ENCODE results near the gene APLP2. TPM values are rescaled to one million over a fixed set of nuclear protein-coding genes. Genes with fewer than 3 reads are reported as not detected.
"Not testable (repeated sequence)": the region's sequence is repeated elsewhere in the genome, so short reads cannot be mapped to it uniquely, and the experiment has no call there.

The APLP2 gene
- 84.7 TPM for total RNA-seq
- 100 to 1,000 TPM; 107 to 183 (median 141) TPM for polyA plus RNA-seq (ENCODE audit: insufficient read depth in 1 of 8, insufficient read length in 8 of 8, low replicate concordance in 1 of 8)
- long read RNA-seq, donor 1, transcript APLP2-203 (17 exons, 3,270 nt), result major isoform, 7 of 30 reads
- long read RNA-seq, donor 1, partial matches to known transcripts, result 18 of 30 reads
- long read RNA-seq, donor 1, other reads (novel, unspliced or antisense), result 0 of 30 reads
- long read RNA-seq, donor 2, result 0 reads
- long read RNA-seq, donor 3, transcript APLP2-215 (3 exons, 1,322 nt), result minor isoform, 7 of 53 reads
- long read RNA-seq, donor 3, transcript APLP2-203 (17 exons, 3,270 nt), result minor isoform, 6 of 53 reads
- long read RNA-seq, donor 3, transcript APLP2-210 (16 exons, 2,530 nt), result major isoform, 14 of 53 reads
- long read RNA-seq, donor 3, partial matches to known transcripts, result 24 of 53 reads
- long read RNA-seq, donor 3, other reads (novel, unspliced or antisense), result 0 of 53 reads
- long read RNA-seq, donor 4, partial matches to known transcripts, result 30 of 33 reads
- long read RNA-seq, donor 4, other reads (novel, unspliced or antisense), result 0 of 33 reads
- long read RNA-seq, donor 5, transcript APLP2-203 (17 exons, 3,270 nt), result minor isoform, 16 of 178 reads
- long read RNA-seq, donor 5, transcript APLP2-210 (16 exons, 2,530 nt), result major isoform, 26 of 178 reads
- long read RNA-seq, donor 5, partial matches to known transcripts, result 133 of 178 reads
- long read RNA-seq, donor 5, other reads (novel, unspliced or antisense), result 0 of 178 reads
- long read RNA-seq, donor 6, partial matches to known transcripts, result 41 of 58 reads
- long read RNA-seq, donor 6, other reads (novel, unspliced or antisense), result 0 of 58 reads
- long read RNA-seq, donor 7, partial matches to known transcripts, result 34 of 42 reads
- long read RNA-seq, donor 7, other reads (novel, unspliced or antisense), result 0 of 42 reads
- long read RNA-seq, donor 8, partial matches to known transcripts, result 41 of 51 reads
- long read RNA-seq, donor 8, other reads (novel, unspliced or antisense), result 0 of 51 reads
- long read RNA-seq, donor 9, partial matches to known transcripts, result 56 of 66 reads
- long read RNA-seq, donor 9, other reads (novel, unspliced or antisense), result 0 of 66 reads
- long read RNA-seq, donor 10, partial matches to known transcripts, result 42 of 52 reads
- long read RNA-seq, donor 10, other reads (novel, unspliced or antisense), result 0 of 52 reads
- long read RNA-seq, donor 11, partial matches to known transcripts, result 37 of 47 reads
- long read RNA-seq, donor 11, other reads (novel, unspliced or antisense), result 0 of 47 reads

DNA sequence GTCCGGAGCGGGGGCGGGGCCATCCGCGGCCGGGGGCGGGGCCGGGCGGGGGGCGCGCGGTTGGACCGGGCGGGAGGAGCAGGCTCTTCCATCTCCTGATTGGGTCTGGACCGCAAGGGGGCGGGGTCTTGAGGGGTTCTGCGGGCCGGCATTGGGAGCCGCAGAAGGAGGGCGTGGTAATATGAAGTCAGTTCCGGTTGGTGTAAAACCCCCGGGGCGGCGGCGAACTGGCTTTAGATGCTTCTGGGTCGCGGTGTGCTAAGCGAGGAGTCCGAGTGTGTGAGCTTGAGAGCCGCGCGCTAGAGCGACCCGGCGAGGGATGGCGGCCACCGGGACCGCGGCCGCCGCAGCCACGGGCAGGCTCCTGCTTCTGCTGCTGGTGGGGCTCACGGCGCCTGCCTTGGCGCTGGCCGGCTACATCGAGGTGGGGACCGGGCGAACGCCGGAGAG, at the start of gene APLP2:
Gene APLP2 (plus strand): TSS at position 236 of the 450 bp plus-strand sequence. CDS start 84 bp downstream, at position 320.
- peaks cover 18% of the 10 kb centered on the region for H3K4me1 ChIP-seq (ENCODE audit: control insufficient read depth, insufficient read depth, low read length)
- no peaks in the 10 kb centered on the region for H3K27me3 ChIP-seq (ENCODE audit: control insufficient read depth, insufficient read depth, low read length)
- H3K9me3 ChIP-seq (replicated peaks; ENCODE audit: control insufficient read depth, low read depth, low read length), result no peaks in the 10 kb centered on the region
- peak within 1 kb of the TSS; percentile 67 for H3K4me3 ChIP-seq (ENCODE audit: low read length)
- peak within 1 kb of the TSS; percentile 95 for H3K27ac ChIP-seq (ENCODE audit: low read length)
- H3K36me3 ChIP-seq (ENCODE audit: control insufficient read depth, insufficient read depth, low read length), result no peaks in the 10 kb centered on the region
- DNase-seq, result peak; percentile 100
- WGBS (ENCODE audit: insufficient coverage), result under 1% methylated on average over 42 of the region's 51 CpGs

DNA sequence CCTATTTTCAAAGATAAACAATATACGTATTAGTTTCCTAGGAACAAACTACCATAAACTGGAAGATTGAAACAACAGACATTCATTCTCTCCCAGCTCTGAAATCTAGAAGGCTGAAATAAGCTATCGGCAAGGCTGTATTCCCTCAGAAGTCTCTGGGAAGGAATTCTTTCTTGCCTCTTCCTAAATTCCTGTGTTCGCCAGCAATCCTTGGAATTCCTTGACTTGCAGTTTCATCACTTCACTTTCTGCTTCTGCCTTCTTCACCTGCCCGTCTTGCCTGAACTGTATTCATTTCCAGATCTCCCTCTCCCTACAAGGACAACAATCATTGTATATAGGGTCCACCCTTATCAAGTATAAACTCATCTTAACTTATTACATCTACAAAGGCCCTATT, 49.4 kb upstream of the APLP2 start:
- 29% methylated on average over 3 of the region's 4 CpGs for WGBS (ENCODE audit: insufficient coverage)
- Histone ChIP-seq H3K9me3 (replicated peaks; ENCODE audit: control insufficient read depth, low read depth, low read length) (no peaks in the 10 kb centered on the region), H3K4me1 (ENCODE audit: control insufficient read depth, insufficient read depth, low read length) (no peaks in the 10 kb centered on the region), H3K27ac (ENCODE audit: low read length) (no peak overlapping the region), H3K4me3 (ENCODE audit: low read length) (no peak overlapping the region), H3K36me3 (ENCODE audit: control insufficient read depth, insufficient read depth, low read length) (no peaks in the 10 kb centered on the region), H3K27me3 (ENCODE audit: control insufficient read depth, insufficient read depth, low read length) (no peaks in the 10 kb centered on the region)
- DNase-seq, result peak; percentile 17

DNA sequence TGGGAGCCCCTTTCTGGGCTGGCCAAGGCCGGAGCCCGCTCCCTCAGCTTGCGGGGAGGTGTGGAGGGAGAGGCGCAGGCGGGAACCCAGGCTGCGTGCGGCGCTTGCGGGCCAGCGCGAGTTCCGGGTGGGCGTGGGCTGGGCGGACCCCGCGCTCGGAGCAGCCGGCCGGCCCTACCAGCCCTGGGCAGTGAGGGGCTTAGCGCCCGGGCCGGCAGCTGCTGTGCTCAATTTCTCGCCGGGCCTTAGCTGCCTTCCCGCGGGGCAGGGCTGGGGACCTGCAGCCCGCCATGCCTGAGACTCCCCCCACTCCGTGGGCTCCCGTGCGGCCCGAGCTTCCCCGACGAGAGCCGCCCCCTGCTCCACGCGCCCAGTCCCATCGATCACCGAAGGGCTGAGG, 48.1 kb upstream of the APLP2 start:
- 95% methylated on average over 26 of the region's 38 CpGs for WGBS (ENCODE audit: insufficient coverage)
- H3K4me3 ChIP-seq (ENCODE audit: low read length); DNase-seq; H3K36me3 ChIP-seq (ENCODE audit: control insufficient read depth, insufficient read depth, low read length); H3K27me3 ChIP-seq (ENCODE audit: control insufficient read depth, insufficient read depth, low read length); H3K27ac ChIP-seq (ENCODE audit: low read length); H3K9me3 ChIP-seq (replicated peaks; ENCODE audit: control insufficient read depth, low read depth, low read length); H3K4me1 ChIP-seq (ENCODE audit: control insufficient read depth, insufficient read depth, low read length): not testable (repeated sequence)

DNA sequence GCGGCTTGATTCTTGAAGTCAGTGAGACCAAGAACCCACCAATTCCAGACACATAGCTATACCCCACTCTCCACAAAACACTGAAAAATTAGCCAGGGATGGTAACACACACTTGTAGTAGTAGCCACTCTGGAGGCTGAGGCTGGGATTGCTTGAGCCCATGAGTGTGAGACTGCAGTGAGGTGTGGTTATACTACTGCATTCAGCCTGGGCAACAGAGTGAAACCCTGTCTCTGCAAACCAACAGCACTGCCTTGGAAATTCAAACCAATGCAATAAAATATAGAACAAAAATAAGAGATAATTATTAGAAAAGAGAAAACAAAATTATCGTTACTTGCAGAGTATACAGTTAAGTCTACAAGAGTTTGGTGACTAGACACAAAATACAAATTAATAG, 46.9 kb upstream of the APLP2 start:
- no peaks in the 10 kb centered on the region for H3K36me3 ChIP-seq (ENCODE audit: control insufficient read depth, insufficient read depth, low read length)
- H3K4me3 ChIP-seq (ENCODE audit: low read length), result no peak overlapping the region
- no CpG with 5 or more reads among the region's 2 CpGs for whole genome bisulfite sequencing (ENCODE audit: insufficient coverage)
- no peaks in the 10 kb centered on the region for H3K27me3 ChIP-seq (ENCODE audit: control insufficient read depth, insufficient read depth, low read length)
- H3K9me3 ChIP-seq (replicated peaks; ENCODE audit: control insufficient read depth, low read depth, low read length), result no peaks in the 10 kb centered on the region
- no peak overlapping the region for H3K27ac ChIP-seq (ENCODE audit: low read length)
- DNase-seq, result no peak
- no peaks in the 10 kb centered on the region for H3K4me1 ChIP-seq (ENCODE audit: control insufficient read depth, insufficient read depth, low read length)

DNA sequence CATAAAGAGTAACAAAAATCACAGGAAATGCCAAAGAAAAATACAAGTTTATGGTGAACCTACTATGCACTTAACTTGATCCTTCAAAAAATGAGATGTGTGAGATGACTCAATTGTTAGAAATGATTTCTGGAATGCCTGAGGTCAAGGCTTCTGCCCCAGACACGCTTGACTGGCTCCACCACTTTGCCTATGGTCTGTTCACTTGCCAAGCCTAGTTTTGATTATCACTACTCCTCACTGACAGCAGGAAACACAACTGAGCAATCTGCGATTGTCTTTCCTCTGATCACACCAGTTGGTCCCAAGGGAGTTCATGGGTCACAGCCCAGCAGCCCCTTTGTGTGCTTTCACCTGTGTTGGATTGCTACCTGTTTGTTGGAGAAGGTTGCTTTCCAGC, 46.5 kb upstream of the APLP2 start:
- no peaks in the 10 kb centered on the region for H3K27me3 ChIP-seq (ENCODE audit: control insufficient read depth, insufficient read depth, low read length)
- H3K27ac ChIP-seq (ENCODE audit: low read length), result no peak overlapping the region
- H3K36me3 ChIP-seq (ENCODE audit: control insufficient read depth, insufficient read depth, low read length), result no peaks in the 10 kb centered on the region
- H3K4me3 ChIP-seq (ENCODE audit: low read length), result no peak overlapping the region
- WGBS (ENCODE audit: insufficient coverage), result 80% methylated on average over 1 of the region's 2 CpGs
- H3K4me1 ChIP-seq (ENCODE audit: control insufficient read depth, insufficient read depth, low read length), result no peaks in the 10 kb centered on the region
- DNase-seq, result no peak
- H3K9me3 ChIP-seq (replicated peaks; ENCODE audit: control insufficient read depth, low read depth, low read length), result no peaks in the 10 kb centered on the region

DNA sequence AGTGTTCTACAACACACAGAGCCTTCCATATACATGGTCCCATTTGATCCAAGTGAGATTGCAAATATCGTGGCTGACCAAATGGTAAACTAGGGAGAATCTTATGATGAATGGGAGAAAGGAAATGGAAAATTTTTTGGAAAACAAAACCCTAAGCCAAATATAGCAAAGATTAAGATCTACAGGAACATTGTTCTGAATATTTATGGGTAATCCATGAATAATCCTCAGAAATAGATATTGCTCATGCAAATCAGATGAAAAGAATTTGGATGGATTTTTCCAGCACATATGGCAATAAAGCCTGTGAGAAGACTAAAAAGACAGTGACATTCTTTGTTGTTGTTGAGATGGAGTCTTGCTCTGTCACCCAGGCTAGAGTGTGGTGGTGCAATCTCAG, 45.3 kb upstream of the APLP2 start:
- Histone ChIP-seq H3K9me3 (replicated peaks; ENCODE audit: control insufficient read depth, low read depth, low read length) (no peaks in the 10 kb centered on the region), H3K27me3 (ENCODE audit: control insufficient read depth, insufficient read depth, low read length) (no peaks in the 10 kb centered on the region), H3K36me3 (ENCODE audit: control insufficient read depth, insufficient read depth, low read length) (no peaks in the 10 kb centered on the region), H3K27ac (ENCODE audit: low read length) (no peak overlapping the region), H3K4me3 (ENCODE audit: low read length) (no peak overlapping the region), H3K4me1 (ENCODE audit: control insufficient read depth, insufficient read depth, low read length) (no peaks in the 10 kb centered on the region)
- no CpG with 5 or more reads among the region's 1 CpG for WGBS (ENCODE audit: insufficient coverage)
- DNase-seq, result no peak

DNA sequence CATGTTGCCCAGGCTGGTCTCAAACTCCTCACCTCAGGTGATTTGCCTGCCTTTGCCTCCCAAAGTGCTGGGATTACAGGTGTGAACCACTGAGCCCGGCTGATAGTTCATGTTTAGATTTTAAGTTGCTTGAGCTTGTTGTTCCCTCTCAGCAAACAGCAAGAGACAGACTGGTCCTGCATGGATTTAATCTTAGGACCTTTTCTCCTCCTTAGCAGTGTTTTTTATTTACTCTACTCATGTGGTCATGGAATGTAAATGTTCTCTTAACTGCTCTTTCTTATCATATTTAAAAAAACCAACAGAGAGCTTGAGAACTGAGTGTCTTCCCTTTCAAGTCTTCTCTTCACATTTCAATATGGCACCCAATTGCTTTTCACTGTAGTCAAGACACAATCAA, 44.3 kb upstream of the APLP2 start:
- Histone ChIP-seq H3K27me3 (ENCODE audit: control insufficient read depth, insufficient read depth, low read length) (no peaks in the 10 kb centered on the region), H3K4me3 (ENCODE audit: low read length) (no peak overlapping the region), H3K36me3 (ENCODE audit: control insufficient read depth, insufficient read depth, low read length) (no peaks in the 10 kb centered on the region), H3K4me1 (ENCODE audit: control insufficient read depth, insufficient read depth, low read length) (no peaks in the 10 kb centered on the region), H3K27ac (ENCODE audit: low read length) (no peak overlapping the region), H3K9me3 (replicated peaks; ENCODE audit: control insufficient read depth, low read depth, low read length) (no peaks in the 10 kb centered on the region)
- no peak for DNase-seq
- no CpG with 5 or more reads among the region's 1 CpG for WGBS (ENCODE audit: insufficient coverage)

DNA sequence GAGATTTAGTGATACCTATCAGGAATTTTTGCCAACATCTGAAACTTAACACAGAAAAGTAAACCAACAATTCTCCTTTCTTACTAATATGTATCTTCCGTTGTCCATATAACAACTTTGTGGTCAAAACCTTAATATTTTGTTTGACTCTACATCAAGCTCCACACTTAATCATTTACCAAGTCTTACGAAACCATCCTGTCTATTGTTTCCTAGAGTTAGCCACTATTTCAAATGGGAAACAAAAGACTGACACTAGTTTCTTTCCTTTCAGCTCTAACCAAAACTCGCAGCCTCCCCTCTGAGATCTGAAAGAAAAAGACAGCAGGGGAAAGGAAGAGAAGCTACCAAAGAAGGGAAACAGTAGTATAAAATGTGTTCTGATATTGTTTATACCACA, 40.6 kb upstream of the APLP2 start:
- WGBS (ENCODE audit: insufficient coverage), result 83% methylated on average over 1 of the region's 3 CpGs

DNA sequence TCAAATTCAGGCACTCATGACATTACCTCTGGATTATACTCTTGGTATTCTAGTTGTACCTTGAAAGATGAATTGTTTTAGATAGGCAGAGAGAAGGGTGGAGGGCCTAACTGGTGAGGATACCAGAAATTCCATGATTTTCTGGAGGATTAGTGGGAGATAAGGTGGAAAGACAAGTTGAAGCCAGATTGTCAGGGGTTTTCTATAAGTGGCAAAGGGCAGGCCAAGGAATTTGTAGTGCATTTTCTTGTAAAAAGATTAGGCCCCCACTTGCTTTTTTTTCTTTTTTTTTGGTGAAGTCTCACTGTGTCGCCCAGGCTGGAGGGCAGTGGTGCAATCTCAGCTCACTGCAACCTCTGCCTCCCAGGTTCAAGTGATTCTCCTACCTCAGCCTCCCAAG, 38.6 kb upstream of the APLP2 start:
- Histone ChIP-seq H3K9me3 (replicated peaks; ENCODE audit: control insufficient read depth, low read depth, low read length) (no peaks in the 10 kb centered on the region), H3K27ac (ENCODE audit: low read length) (no peak overlapping the region), H3K36me3 (ENCODE audit: control insufficient read depth, insufficient read depth, low read length) (no peaks in the 10 kb centered on the region), H3K4me3 (ENCODE audit: low read length) (no peak overlapping the region), H3K27me3 (ENCODE audit: control insufficient read depth, insufficient read depth, low read length) (no peaks in the 10 kb centered on the region), H3K4me1 (ENCODE audit: control insufficient read depth, insufficient read depth, low read length) (no peaks in the 10 kb centered on the region)
- WGBS (ENCODE audit: insufficient coverage), result no CpG with 5 or more reads among the region's 1 CpG
- no peak for DNase-seq

More for the DNA sequence above, 40.6 kb upstream of the APLP2 start:
- Histone ChIP-seq H3K36me3 (ENCODE audit: control insufficient read depth, insufficient read depth, low read length) (no peaks in the 10 kb centered on the region), H3K9me3 (replicated peaks; ENCODE audit: control insufficient read depth, low read depth, low read length) (no peaks in the 10 kb centered on the region), H3K4me3 (ENCODE audit: low read length) (no peak overlapping the region), H3K27ac (ENCODE audit: low read length) (no peak overlapping the region), H3K27me3 (ENCODE audit: control insufficient read depth, insufficient read depth, low read length) (no peaks in the 10 kb centered on the region), H3K4me1 (ENCODE audit: control insufficient read depth, insufficient read depth, low read length) (no peaks in the 10 kb centered on the region)
- DNase-seq, result no peak
